Measurements from ENCODE around the gene ALDOA.

GRCh38 chr16:30085247-30085646 is 19.7 kb downstream of the ALDOA start:
- no peak for TF ChIP-seq CTCF (IDR thresholded peaks at IDR 0.05)
- TF ChIP-seq POLR2A (IDR thresholded peaks at IDR 0.05): no peak
- no peak for TF ChIP-seq EP300 (IDR thresholded peaks at IDR 0.05)
- no peak for TF ChIP-seq POLR2AphosphoS5 (IDR thresholded peaks at IDR 0.05)
